ENCODE data around the gene NME4.

GRCh38 chr16:401468-402348 is 4.7 kb downstream of the NME4 start, which contains the start of gene DECR2:
- peak; percentile 28 to 59 (median 42) for TF ChIP-seq CTCF (optimal IDR thresholded peaks at IDR 0.05 in 1 of 3, IDR thresholded peaks at IDR 0.05 in 1 of 3, conservative IDR thresholded peaks at IDR 0.05 in 1 of 3; ENCODE audit: extremely low read depth in 1 of 3, insufficient read depth in 2 of 3, low read length in 3 of 3)
- no peak for TF ChIP-seq EZH2 (IDR thresholded peaks at IDR 0.05; ENCODE audit: low read length)
